Neural crest cell (in vitro differentiated cells): Measurements from ENCODE around the gene GOLGA8Q. TPM values are rescaled to one million over a fixed set of nuclear protein-coding genes. Genes with fewer than 3 reads are reported as not detected.
"Not testable (repeated sequence)": the region's sequence is repeated elsewhere in the genome, so short reads cannot be mapped to it uniquely, and the experiment has no call there.

Source experiments
- DNase-seq: peaks from one replicate; pipeline ENCODE4 v3.0.0; 2021; ENCODE audit warnings: low read depth, mixed read lengths, low spot score
- H3K27ac Mint-ChIP-seq: one replicate; pipeline ENCODE4 v1.8.0; 2021; ENCODE audit warnings: mild to moderate bottlenecking, mixed read lengths; ENCODE audit not compliant: unreplicated experiment
- H3K27me3 Mint-ChIP-seq: 2 replicates; pipeline ENCODE4 v1.8.0; 2021; ENCODE audit warnings: low read depth, mild to moderate bottlenecking, mixed read lengths
- H3K36me3 Mint-ChIP-seq: 2 replicates; pipeline ENCODE4 v1.8.0; 2021; ENCODE audit warnings: low read depth, mild to moderate bottlenecking, mixed read lengths
- H3K4me1 Mint-ChIP-seq: 2 replicates; pipeline ENCODE4 v1.8.0; 2021; ENCODE audit warnings: mixed read lengths
- H3K4me3 Mint-ChIP-seq: one replicate; pipeline ENCODE4 v1.8.0; 2021; ENCODE audit warnings: mild to moderate bottlenecking, mixed read lengths
- H3K9me3 Mint-ChIP-seq: 2 replicates; pipeline ENCODE4 v1.8.0; 2021; ENCODE audit warnings: mixed read lengths
- long read RNA-seq: library from polyadenylated mRNA; unstranded; transcript quantifications from one replicate; pipeline ENCODE4 v2.0.0, GENCODE V29; 2020
- total RNA-seq: library from RNA; stranded (reverse); gene quantifications from 2 replicates; pipeline ENCODE4 v1.2.1, GENCODE V29; 2021
- TF ChIP-seq, protein P1 (sequence below): fragments of 200-600 bp; sonication (generic); conservative IDR thresholded peaks from 2 replicates; pipeline ENCODE4 v1.5.0; 2021; ENCODE audit warnings: antibody characterized with exemption, mild to moderate bottlenecking

GOLGA8Q gene, protein sequence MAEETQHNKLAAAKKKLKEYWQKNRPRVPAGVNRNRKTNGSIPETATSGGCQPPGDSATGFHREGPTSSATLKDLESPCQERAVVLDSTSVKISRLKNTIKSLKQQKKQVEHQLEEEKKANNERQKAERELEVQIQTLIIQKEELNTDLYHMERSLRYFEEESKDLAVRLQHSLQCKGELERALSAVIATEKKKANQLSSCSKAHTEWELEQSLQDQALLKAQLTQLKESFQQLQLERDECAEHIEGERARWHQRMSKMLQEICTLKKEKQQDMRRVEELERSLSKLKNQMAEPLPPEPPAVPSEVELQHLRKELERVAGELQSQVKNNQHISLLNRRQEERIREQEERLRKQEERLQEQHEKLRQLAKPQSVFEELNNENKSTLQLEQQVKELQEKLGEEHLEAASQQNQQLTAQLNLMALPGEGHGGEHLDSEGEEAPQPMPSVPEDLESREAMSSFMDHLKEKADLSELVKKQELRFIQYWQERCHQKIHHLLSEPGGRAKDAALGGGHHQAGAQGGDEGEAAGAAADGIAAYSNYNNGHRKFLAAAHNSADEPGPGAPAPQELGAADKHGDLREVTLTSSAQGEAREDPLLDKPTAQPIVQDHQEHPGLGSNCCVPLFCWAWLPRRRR
- total RNA-seq: not detected in 2 replicates
- long read RNA-seq: 0 reads

DNA sequence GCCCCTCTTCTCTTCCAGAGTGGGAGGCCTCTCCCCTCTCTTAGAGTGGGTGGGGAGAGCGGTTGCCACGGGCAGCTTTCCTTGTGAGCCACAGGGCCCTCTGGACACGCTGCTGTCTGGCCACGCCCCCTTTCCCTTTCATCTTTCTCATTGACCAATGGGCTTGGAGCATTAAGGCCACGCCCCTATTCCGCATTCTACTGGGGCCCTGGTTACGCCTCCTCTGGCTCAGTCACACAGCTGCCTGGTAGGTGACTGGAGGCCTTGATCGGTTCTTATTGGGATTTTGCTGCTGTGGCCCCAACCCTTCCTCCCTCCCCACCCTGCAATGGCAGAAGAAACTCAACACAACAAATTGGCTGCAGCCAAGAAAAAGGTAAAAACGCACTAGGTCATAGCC lies at the start of gene GOLGA8Q:
TSS of gene GOLGA8Q (plus strand) at position 301 of the 400 bp plus-strand sequence. CDS start at position 329, 28 bp downstream.
- not testable (repeated sequence) for H3K4me1 Mint-ChIP-seq, H3K27me3 Mint-ChIP-seq

DNA sequence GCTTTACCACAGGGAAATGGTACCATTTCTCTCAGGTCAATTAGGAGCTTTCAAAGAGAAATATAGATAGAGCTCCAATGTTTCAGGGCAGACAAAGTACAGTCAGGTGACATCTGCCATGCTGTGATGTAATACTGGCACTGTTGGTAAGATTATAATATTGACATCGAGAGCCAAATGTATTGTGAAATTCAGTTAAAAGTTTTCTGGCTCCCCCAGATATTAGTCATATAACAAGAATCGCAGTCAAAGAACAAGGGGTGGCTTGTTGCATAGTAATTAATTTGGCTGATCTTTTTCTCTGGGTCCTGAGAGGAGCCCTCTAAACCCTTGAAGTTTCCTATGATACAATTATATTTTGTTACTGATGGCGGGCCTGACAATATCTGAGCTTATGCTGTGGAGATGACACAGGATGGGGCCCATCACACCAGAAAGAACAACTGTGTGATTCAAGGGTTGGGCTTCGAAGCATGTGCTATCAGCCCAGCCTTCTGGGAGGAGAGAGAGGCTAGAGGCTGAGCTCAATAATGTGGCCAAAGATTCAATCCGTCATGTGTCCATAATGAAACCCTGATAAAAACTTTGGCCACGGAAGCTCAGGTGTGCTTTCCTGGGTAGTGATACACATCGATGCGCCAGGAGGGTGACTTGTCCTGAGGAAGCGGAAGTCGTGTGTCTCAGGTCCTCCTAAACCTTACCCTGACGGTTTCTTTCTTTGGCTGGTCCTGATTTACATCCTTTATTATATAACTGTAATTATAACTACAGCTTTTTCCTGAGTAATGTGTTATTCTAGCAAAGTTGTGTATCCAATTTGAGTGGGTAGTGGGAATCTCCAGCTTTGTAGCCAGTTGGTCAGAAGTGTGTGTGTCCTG lies 48.7 kb upstream of the GOLGA8Q start:
- not testable (repeated sequence) for H3K27ac Mint-ChIP-seq

More for the DNA sequence above, at the start of gene GOLGA8Q:
- not testable (repeated sequence) for H3K27ac Mint-ChIP-seq, H3K9me3 Mint-ChIP-seq, H3K36me3 Mint-ChIP-seq, H3K4me3 Mint-ChIP-seq, DNase-seq

DNA sequence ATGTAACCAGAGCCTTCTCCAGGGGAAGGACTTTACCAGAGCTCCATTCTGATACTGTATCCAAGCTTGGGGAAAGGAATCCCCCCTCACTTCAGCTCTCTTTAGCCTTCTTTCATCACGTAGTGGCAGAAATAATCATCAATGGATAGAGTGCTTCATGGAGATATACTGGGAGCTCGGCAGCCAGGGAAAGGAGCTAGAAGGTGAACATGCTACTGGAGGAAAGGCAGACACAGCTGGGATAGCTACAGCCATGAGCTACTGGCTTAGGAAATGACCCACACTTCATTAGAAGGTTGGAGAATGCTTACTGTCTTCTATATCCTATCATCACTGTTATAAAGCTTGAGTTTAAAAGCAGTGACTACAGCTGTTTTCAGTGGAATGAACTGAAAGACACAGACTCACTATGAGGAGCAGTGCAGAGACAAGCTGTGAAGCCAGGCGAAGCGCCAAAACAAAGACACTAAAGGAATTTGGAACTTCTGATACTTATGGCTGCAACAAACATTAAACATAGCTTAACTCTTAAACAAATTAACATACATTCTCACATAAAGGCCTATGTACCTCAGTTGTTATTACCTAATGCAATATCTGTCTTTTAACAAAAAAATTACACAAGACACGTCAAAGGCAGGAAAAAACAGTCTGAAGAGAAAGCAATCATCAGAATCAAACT lies 47.5 kb upstream of the GOLGA8Q start:
- not testable (repeated sequence) for H3K4me3 Mint-ChIP-seq, H3K9me3 Mint-ChIP-seq, H3K27ac Mint-ChIP-seq, H3K27me3 Mint-ChIP-seq, H3K36me3 Mint-ChIP-seq, H3K4me1 Mint-ChIP-seq, DNase-seq

More for the DNA sequence above, 48.7 kb upstream of the GOLGA8Q start:
- not testable (repeated sequence) for H3K36me3 Mint-ChIP-seq, H3K4me1 Mint-ChIP-seq, H3K4me3 Mint-ChIP-seq, H3K27me3 Mint-ChIP-seq, DNase-seq, H3K9me3 Mint-ChIP-seq

DNA sequence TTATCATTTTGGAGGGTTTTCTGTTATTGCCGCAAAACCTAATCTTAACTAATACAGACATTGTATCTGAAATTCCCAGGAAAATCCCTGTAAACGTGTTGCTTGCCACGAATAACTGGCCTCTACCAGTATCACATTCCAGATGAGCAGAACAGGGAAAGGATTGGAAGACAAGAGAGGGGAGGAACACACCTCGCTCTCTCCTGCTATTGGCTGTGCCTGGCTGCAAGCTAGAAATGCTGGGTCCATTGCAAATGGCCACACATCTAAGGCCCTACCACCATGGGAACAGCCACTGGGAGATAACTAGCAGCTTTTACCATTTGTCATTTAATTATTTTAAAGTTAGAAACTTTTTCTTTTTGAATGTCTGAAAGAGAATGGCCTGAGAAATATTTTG lies 37.3 kb upstream of the GOLGA8Q start:
- not testable (repeated sequence) for H3K4me3 Mint-ChIP-seq, H3K27ac Mint-ChIP-seq, H3K27me3 Mint-ChIP-seq, H3K4me1 Mint-ChIP-seq, H3K36me3 Mint-ChIP-seq, DNase-seq, H3K9me3 Mint-ChIP-seq

DNA sequence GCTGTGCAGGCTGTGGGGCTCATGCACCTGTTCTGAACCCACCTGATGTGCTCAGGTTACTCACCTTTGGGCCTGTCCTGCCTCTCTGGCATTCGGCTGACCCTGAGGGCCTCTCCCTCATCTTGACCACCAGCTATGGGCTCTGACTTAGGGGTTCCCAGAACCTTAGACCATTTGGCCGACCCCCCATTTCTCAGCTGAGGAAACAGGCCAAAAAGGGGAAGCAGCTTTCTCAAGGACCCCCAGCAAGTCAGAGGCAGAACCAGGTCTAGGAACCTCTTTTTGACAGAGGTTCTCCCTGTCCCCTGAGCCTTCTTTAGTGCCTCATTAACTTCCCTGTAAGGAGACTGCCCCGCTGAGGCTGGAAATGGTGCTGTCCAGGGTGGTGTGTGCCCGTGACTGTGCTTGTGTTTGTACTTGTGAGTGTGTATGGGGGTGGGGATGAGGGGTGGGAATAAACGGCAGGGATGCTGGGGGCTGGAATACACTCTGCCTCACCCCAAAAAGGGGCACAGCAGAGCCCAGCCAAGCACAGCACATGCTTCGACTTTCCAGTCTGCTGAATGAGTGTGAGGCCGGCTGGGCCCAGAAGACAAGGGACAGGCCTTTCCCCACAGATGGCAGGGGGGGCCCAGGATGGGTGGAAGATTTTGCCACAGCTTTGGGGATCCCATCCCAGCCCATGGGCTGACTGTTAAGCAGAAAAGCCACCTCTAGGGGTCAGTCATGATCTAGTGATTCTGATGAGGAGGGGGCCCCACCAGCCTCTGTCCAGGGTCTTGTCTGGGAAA lies 28.2 kb upstream of the GOLGA8Q start:
- H3K4me1 Mint-ChIP-seq, H3K27ac Mint-ChIP-seq, H3K27me3 Mint-ChIP-seq, H3K9me3 Mint-ChIP-seq, DNase-seq, H3K36me3 Mint-ChIP-seq, H3K4me3 Mint-ChIP-seq: not testable (repeated sequence)

DNA sequence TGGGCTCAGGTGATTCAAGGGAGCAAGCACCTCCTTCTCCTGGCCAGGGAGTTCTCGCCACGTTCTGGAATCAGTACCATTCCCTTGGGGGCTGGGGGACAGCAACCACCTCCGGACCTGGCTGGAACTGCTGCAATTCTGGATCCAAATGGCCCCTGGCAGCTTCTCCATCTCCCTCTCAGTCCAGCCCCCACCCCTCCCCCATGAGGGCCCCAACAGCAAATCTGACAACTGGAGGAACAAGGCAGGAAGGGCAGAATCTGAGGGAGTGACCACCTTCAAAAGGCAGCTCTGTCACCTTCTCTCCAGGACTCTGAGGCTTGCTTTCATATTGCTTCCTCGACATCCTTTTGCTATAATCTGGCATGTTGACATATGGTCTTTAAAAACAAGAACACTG lies 25.9 kb upstream of the GOLGA8Q start:
- H3K9me3 Mint-ChIP-seq, H3K36me3 Mint-ChIP-seq, H3K27me3 Mint-ChIP-seq: not testable (repeated sequence)

DNA sequence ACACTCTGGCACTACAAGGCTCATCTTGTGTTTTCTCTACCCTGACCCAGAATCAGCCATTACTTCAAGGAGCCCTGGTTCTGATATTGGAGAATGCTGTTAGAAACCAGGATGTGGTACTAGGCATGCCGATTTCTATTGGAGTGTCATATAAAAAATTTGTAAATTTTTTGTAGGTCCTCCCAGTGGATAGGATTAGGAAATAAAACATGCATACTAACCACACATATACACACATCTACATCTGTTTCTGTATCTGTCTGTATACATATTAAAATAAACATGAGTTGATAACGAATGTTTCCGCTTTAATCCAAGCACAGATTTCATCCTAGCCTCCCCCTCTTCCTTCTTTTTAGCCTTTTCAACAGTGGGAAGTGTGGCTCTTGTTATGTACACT lies 22.8 kb upstream of the GOLGA8Q start:
- not testable (repeated sequence) for H3K4me3 Mint-ChIP-seq, H3K4me1 Mint-ChIP-seq, H3K27me3 Mint-ChIP-seq, DNase-seq, H3K36me3 Mint-ChIP-seq, H3K9me3 Mint-ChIP-seq, H3K27ac Mint-ChIP-seq

More for the DNA sequence above, 25.9 kb upstream of the GOLGA8Q start:
- not testable (repeated sequence) for DNase-seq, H3K4me3 Mint-ChIP-seq, H3K27ac Mint-ChIP-seq, H3K4me1 Mint-ChIP-seq

DNA sequence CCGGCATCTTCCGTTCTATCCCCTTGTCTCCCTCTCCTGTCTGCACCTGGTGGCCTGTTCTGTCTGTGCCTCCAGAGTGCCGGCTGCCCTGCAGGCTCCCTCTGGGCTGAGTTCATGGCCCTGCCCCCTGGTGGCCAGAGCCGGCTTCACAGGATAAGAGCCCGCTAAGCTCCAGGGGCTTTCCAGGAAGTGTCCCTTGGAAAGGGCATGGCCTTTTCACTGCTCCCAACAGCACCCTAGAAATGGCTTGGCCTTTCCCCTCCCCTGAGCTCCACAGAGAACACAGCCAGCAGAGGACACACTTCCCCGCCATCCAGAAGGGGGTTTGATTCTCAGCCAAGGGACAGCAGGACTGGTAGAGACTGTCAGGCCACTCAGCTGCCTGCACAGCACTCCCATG lies 15.1 kb downstream of the GOLGA8Q start:
- H3K36me3 Mint-ChIP-seq, H3K9me3 Mint-ChIP-seq, H3K27me3 Mint-ChIP-seq, H3K4me3 Mint-ChIP-seq, H3K27ac Mint-ChIP-seq, H3K4me1 Mint-ChIP-seq: not testable (repeated sequence)
- peak; percentile 17 for DNase-seq
- TF ChIP-seq, protein P1, sequence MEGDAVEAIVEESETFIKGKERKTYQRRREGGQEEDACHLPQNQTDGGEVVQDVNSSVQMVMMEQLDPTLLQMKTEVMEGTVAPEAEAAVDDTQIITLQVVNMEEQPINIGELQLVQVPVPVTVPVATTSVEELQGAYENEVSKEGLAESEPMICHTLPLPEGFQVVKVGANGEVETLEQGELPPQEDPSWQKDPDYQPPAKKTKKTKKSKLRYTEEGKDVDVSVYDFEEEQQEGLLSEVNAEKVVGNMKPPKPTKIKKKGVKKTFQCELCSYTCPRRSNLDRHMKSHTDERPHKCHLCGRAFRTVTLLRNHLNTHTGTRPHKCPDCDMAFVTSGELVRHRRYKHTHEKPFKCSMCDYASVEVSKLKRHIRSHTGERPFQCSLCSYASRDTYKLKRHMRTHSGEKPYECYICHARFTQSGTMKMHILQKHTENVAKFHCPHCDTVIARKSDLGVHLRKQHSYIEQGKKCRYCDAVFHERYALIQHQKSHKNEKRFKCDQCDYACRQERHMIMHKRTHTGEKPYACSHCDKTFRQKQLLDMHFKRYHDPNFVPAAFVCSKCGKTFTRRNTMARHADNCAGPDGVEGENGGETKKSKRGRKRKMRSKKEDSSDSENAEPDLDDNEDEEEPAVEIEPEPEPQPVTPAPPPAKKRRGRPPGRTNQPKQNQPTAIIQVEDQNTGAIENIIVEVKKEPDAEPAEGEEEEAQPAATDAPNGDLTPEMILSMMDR: peak; percentile 53

DNA sequence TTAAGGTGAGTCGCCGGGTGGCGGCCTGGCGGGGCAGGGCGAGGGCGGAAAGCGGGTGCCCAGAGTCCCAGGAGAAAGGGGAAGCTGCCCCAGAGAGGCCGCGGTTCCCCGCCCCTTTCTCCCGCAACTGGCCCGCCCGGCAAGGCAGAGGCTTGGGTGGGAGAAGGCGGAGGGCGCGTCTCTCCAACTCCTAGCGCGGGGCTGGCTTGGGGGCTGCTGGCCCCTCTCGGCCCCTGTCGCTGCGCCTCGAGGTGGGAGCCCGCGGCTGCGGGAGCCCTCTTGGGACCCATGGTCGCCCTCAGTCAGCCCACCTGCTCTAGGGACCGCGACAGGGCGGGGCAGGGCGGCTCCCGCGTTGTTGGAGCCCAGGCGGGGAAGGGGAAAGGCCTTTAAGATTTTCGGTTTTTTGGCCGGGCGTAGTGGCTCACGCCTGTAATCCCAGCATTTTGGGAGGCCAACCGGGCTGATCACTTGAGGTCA lies 21.2 kb downstream of the GOLGA8Q start:
- H3K9me3 Mint-ChIP-seq, H3K27me3 Mint-ChIP-seq, H3K27ac Mint-ChIP-seq, DNase-seq, H3K4me3 Mint-ChIP-seq, H3K4me1 Mint-ChIP-seq, H3K36me3 Mint-ChIP-seq: not testable (repeated sequence)

DNA sequence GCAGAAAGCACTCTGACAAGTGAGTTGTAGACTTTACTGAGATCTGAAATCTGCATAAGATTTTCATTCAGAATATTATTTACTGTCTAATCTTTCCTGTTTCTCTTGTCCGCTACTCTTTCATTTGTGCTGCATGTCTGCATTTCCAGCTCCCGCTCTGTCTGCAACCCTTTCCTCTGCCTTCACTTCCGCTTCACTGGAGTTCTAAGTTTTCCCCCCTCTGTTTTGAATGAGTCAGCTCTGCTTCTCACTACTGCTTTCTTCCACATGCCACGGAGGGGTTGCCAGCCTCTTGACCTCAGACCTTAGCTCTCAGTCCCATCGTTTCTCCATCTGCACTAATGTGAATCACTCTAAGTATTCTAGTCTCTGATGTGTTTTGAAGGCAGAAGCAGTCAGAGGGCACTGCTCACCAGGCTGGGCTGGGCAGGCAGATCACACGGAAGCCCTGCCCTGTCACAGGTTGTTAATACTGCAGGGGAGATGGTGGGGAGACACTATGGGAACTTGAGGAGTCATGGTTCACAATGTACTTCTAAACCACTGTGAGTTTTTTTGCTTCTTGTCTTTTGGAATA lies 27.6 kb downstream of the GOLGA8Q start:
- H3K27me3 Mint-ChIP-seq, H3K27ac Mint-ChIP-seq, H3K4me1 Mint-ChIP-seq, DNase-seq, H3K4me3 Mint-ChIP-seq, H3K9me3 Mint-ChIP-seq, H3K36me3 Mint-ChIP-seq: not testable (repeated sequence)

DNA sequence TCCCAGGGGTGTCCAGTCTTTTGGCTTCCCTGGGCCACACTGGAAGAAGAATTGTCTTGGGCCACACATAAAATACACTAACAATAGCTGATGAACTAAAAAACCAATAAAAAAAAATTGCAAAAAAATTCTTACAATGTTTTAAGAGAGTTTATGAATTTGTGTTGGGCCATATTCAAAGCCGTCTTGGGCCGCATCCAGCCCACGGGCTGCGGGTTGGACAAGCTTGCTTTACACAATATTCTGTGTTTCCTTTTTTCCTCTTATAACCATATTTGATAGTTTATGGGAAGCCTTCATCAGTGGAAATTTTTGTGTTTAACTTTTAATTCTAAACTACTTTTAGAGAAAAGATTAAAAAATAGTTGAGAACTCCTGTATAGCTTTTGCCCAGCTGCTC lies 28.9 kb downstream of the GOLGA8Q start:
- not testable (repeated sequence) for H3K36me3 Mint-ChIP-seq, DNase-seq, H3K4me3 Mint-ChIP-seq, H3K27me3 Mint-ChIP-seq, H3K9me3 Mint-ChIP-seq, H3K4me1 Mint-ChIP-seq, H3K27ac Mint-ChIP-seq
